ENCODE results near the gene SLC45A3. TPM values are rescaled to one million over a fixed set of nuclear protein-coding genes. Genes with fewer than 3 reads are reported as not detected.

SLC45A3 gene
- total RNA-seq, 4 donors from 2014 or later: 0.76 to 1.2 (median 1.0) TPM; not detected in 1

- Histone ChIP-seq H3K36me3 (peaks cover 0 to 6% of the 10 kb centered on the region in 2 donors), H3K4me3 (no peak overlapping the region), H3K27me3 (no peaks in the 10 kb centered on the region), H3K27ac (no peak overlapping the region), H3K9me3 (no peaks in the 10 kb centered on the region), H3K4me1 (no peaks in the 10 kb centered on the region)
- DNase-seq (no peak), ATAC-seq (no peak)
- intact Hi-C loops (cut with DNase I; ENCODE audit: low total_unique reads): no loop called here
- in situ Hi-C loops (cut with MboI; ENCODE audit: low sequenced_read_pairs in 4 of 4): no loop called here
- TF ChIP-seq CTCF (IDR thresholded peaks at IDR 0.05 in 4 of 5, conservative IDR thresholded peaks at IDR 0.05 in 1 of 5) (no peak), POLR2A (IDR thresholded peaks at IDR 0.05) (no peak)
These were observed 18.6 kb upstream of the SLC45A3 start for GRCh38 chr1:205698921-205699320.

- no peak for ATAC-seq
These were observed 13.2 kb upstream of the SLC45A3 start for GRCh38 chr1:205693421-205693991.

GRCh38 chr1:205692423-205692822 lies 12.1 kb upstream of the SLC45A3 start:
- in situ Hi-C loops (cut with MboI; ENCODE audit: low sequenced_read_pairs in 4 of 4) (no loop called here), intact Hi-C loops (cut with DNase I; ENCODE audit: low total_unique reads) (no loop called here)
- H3K27ac ChIP-seq: no peak overlapping the region
- H3K4me3 ChIP-seq: no peak overlapping the region
- DNase-seq (no peak), ATAC-seq (no peak)
- H3K36me3 ChIP-seq: no peaks in the 10 kb centered on the region
- no peak for TF ChIP-seq CTCF (IDR thresholded peaks at IDR 0.05 in 4 of 5, conservative IDR thresholded peaks at IDR 0.05 in 1 of 5)
- TF ChIP-seq POLR2A (IDR thresholded peaks at IDR 0.05): no peak
- H3K9me3 ChIP-seq: no peaks in the 10 kb centered on the region
- no peaks in the 10 kb centered on the region for H3K27me3 ChIP-seq
- H3K4me1 ChIP-seq: no peaks in the 10 kb centered on the region

More at GRCh38 chr1:205693421-205693991, 13.2 kb upstream of the SLC45A3 start:
- no peaks in the 10 kb centered on the region for H3K4me1 ChIP-seq
- DNase-seq: no peak
- no peak overlapping the region for H3K27ac ChIP-seq
- intact Hi-C loops (cut with DNase I; ENCODE audit: low total_unique reads): no loop called here
- in situ Hi-C loops (cut with MboI; ENCODE audit: low sequenced_read_pairs in 4 of 4): no loop called here
- no peaks in the 10 kb centered on the region for H3K27me3 ChIP-seq
- no peak overlapping the region for H3K4me3 ChIP-seq
- TF ChIP-seq POLR2A (IDR thresholded peaks at IDR 0.05) (no peak), CTCF (IDR thresholded peaks at IDR 0.05 in 4 of 5, conservative IDR thresholded peaks at IDR 0.05 in 1 of 5) (no peak)
- no peaks in the 10 kb centered on the region for H3K9me3 ChIP-seq
- H3K36me3 ChIP-seq: no peaks in the 10 kb centered on the region

GRCh38 chr1:205690122-205690756 lies 9.9 kb upstream of the SLC45A3 start:
- in situ Hi-C loops (cut with MboI; ENCODE audit: low sequenced_read_pairs in 4 of 4): no loop called here
- Histone ChIP-seq H3K27ac (no peak overlapping the region), H3K9me3 (no peaks in the 10 kb centered on the region), H3K36me3 (no peaks in the 10 kb centered on the region), H3K4me3 (no peak overlapping the region), H3K4me1 (no peaks in the 10 kb centered on the region), H3K27me3 (no peaks in the 10 kb centered on the region)
- ATAC-seq: no peak
- TF ChIP-seq CTCF (IDR thresholded peaks at IDR 0.05 in 4 of 5, conservative IDR thresholded peaks at IDR 0.05 in 1 of 5) (no peak), POLR2A (IDR thresholded peaks at IDR 0.05) (no peak)
- DNase-seq: no peak
- intact Hi-C loops (cut with DNase I; ENCODE audit: low total_unique reads): no loop called here
